ENCODE measurements around the gene OFD1. TPM values are rescaled to one million over a fixed set of nuclear protein-coding genes. Genes with fewer than 3 reads are reported as not detected.

OFD1 gene
- total RNA-seq, 1 donor from 2014 or later = 10.6 TPM

DNA sequence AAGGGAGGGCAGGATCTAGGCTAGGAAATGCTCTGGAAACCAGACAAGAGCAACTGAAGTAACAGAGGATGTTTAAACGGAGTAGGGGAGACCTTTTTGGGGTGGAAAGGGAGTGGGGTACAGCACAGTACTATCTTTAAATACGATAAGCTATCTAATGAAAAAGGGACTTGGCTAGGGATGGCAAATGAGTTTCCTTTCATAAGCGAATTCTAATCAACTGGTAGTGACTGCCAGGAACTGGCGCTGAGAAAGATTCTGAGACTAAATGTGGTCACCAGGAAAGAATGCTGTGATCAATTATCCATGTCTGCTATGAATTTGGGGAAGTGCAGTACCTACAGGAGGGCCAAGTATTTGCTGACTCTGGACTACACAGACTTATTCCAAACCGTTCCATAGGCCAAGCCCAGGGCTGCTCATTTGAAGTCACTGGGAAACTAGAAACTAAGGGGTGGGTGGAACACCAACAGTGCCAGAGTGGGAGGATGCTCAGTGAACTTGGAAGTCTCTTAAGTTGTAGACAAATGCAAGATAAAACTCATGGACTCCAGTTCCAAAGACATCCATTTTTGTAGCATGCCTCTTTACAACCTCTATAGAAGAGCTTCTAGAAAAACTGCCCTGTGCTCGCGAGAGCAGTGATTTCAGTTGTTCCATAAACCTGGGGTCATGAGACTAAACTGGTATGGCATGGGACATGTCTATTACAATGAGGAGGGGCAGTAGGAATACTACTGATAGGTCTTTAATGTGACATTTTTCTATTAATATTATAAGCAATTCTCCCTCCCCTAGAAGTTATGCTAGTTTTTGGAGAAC lies 2.1 kb upstream of the OFD1 start:
- peaks cover 46% of the 10 kb centered on the region for H3K4me1 ChIP-seq

DNA sequence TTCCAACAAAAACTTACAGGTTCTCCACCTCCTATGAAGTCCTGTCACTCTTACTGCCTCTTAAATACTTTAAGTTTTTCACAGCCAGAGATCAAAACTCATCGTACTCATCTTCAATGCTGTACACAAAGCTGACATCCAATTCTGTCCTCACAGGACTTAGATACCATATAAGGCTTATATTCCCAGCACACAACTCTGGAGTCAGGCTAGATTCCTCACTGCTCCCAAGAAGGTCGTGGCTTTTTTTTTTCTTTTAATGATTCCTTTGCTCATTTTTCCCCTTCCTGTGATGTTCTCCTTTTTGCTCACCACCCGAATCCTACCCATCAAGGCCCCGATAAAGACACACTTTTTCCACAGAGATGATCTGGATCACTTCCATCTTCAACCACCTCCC lies 1.0 kb upstream of the OFD1 start:
- intact Hi-C loops (cut with micrococcal nuclease) = no loop called here
- H3K9me3 ChIP-seq (replicated peaks) = no peaks in the 10 kb centered on the region
- peak overlapping the region; percentile 85 for H3K4me3 ChIP-seq
- H3K27ac ChIP-seq (replicated peaks) = peak overlapping the region; percentile 91
- no peaks in the 10 kb centered on the region for H3K36me3 ChIP-seq
- no peak for TF ChIP-seq CTCF (IDR thresholded peaks at IDR 0.05; ENCODE audit: borderline replicate concordance)
- DNase-seq = no peak
- no peaks in the 10 kb centered on the region for H3K27me3 ChIP-seq (ENCODE audit: low read depth)
- H3K4me1 ChIP-seq = peaks cover 46% of the 10 kb centered on the region

More for the DNA sequence above, 2.1 kb upstream of the OFD1 start:
- intact Hi-C loops (cut with micrococcal nuclease) = no loop called here
- Histone ChIP-seq H3K27ac (replicated peaks) (no peak overlapping the region), H3K9me3 (replicated peaks) (no peaks in the 10 kb centered on the region), H3K36me3 (no peaks in the 10 kb centered on the region), H3K27me3 (ENCODE audit: low read depth) (no peaks in the 10 kb centered on the region), H3K4me3 (no peak overlapping the region)
- no peak for TF ChIP-seq CTCF (IDR thresholded peaks at IDR 0.05; ENCODE audit: borderline replicate concordance)
- no peak for DNase-seq

GRCh38 chrX:13741695-13742094 lies 7.1 kb downstream of the OFD1 start:
- intact Hi-C loops (cut with micrococcal nuclease) = loop anchor here (10.0 kb wide), 1 partner anchor 87 kb away; the partner anchor contains the start of gene TCEANC
- Histone ChIP-seq H3K27me3 (ENCODE audit: low read depth) (no peaks in the 10 kb centered on the region), H3K27ac (replicated peaks) (no peak overlapping the region), H3K36me3 (no peaks in the 10 kb centered on the region), H3K4me1 (peaks cover 1% of the 10 kb centered on the region), H3K9me3 (replicated peaks) (no peaks in the 10 kb centered on the region), H3K4me3 (no peak overlapping the region)
- no peak for TF ChIP-seq CTCF (IDR thresholded peaks at IDR 0.05; ENCODE audit: borderline replicate concordance)
- no peak for DNase-seq

DNA sequence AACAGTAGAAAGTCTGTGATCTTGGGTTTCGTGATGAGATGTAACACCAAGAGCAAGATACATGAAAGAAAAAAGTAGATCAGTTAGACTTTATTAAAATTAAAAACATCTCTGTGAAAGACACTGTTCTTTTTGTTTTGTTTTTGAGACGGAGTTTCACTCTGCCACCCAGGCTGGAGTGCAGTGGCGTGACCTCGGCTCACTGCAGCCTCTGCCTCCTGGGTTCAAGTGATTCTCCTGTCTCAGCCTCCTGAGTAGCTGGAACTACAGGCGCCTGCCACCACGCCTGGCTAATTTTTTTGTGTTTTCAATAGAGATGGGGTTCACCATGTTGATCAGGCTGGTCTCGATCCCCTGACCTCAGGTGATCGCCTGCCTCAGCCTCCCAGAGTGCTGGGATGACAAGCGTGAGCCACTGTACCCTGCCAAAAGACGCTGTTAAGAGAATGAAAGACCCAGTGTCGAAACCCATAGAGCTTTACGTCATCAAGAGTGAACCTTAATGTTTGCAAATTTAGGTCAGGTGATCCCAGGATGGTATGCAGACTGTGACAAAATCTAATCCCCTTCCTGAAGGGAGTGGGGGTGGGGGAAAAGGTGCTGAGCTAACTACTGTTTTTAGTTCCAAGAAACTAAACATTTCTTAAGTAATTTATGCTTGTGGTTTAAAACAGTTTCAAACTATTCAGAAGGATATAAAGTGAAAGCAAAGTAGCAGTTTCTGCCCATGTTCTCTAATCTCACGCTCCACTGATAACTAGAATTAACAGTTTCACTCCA lies 8.0 kb downstream of the OFD1 start:
- Histone ChIP-seq H3K27me3 (ENCODE audit: low read depth) (no peaks in the 10 kb centered on the region), H3K27ac (replicated peaks) (no peak overlapping the region), H3K4me1 (no peaks in the 10 kb centered on the region), H3K36me3 (no peaks in the 10 kb centered on the region), H3K4me3 (no peak overlapping the region), H3K9me3 (replicated peaks) (no peaks in the 10 kb centered on the region)
- DNase-seq = no peak
- no peak for TF ChIP-seq CTCF (IDR thresholded peaks at IDR 0.05; ENCODE audit: borderline replicate concordance)
- intact Hi-C loops (cut with micrococcal nuclease) = loop anchor here (10.0 kb wide), 1 partner anchor 88 kb away; the partner anchor contains the start of gene TCEANC

GRCh38 chrX:13747836-13748235 lies 13.3 kb downstream of the OFD1 start:
- H3K36me3 ChIP-seq = peaks cover 6% of the 10 kb centered on the region
- intact Hi-C loops (cut with micrococcal nuclease) = loop anchor here (10.0 kb wide), 1 partner anchor 93 kb away; the partner anchor contains the start of gene TCEANC
- H3K9me3 ChIP-seq (replicated peaks) = no peaks in the 10 kb centered on the region
- DNase-seq = peak; percentile 18
- H3K4me3 ChIP-seq = no peak overlapping the region
- no peaks in the 10 kb centered on the region for H3K27me3 ChIP-seq (ENCODE audit: low read depth)
- no peaks in the 10 kb centered on the region for H3K4me1 ChIP-seq
- no peak overlapping the region for H3K27ac ChIP-seq (replicated peaks)
- TF ChIP-seq CTCF (IDR thresholded peaks at IDR 0.05; ENCODE audit: borderline replicate concordance) = peak; percentile 61
